GM12878 (cell line): ENCODE measurements around the gene GRM7. TPM values are rescaled to one million over a fixed set of nuclear protein-coding genes. Genes with fewer than 3 reads are reported as not detected.

Experiments used
- ATAC-seq: fragments of 200-7000 bp; cut with Tn5 transposase; 3 replicates; pipeline ENCODE4 v1.9.1; 2020; ENCODE audit warnings: mild to moderate bottlenecking, moderate library complexity
- BruUV-seq: library from RNA; stranded (reverse); fragments of 400-500 nt; replicated peaks from 2 replicates; lab custom pipeline; 2021; lab: Mats Ljungman, UMichigan
- CTCF ChIA-PET: fragments of 300-600 bp; sonication (Branson Sonifier 250); formaldehyde crosslinking; extraction: SDS; loops from one replicate; lab custom pipeline; 2021; ENCODE audit warnings: inconsistent platforms; lab: Yijun Ruan, JAX
- POLR2A ChIA-PET: fragments of 350-600 bp; formaldehyde crosslinking; extraction: SDS; loops from one replicate; lab custom pipeline; 2021; ENCODE audit warnings: inconsistent platforms; lab: Charles Lee
- RAD21 ChIA-PET: fragments of 300-600 bp; sonication (Branson Sonifier 250); formaldehyde crosslinking; loops from one replicate; lab custom pipeline; 2023; ENCODE audit warnings: antibody characterized with exemption; ENCODE audit not compliant: unreplicated experiment; lab: Charles Lee
- SMC1A ChIA-PET: fragments of 300-600 bp; sonication (Branson Sonifier 250); formaldehyde crosslinking; loops from one replicate; lab custom pipeline; 2023; ENCODE audit not compliant: unreplicated experiment, uncharacterized antibody; lab: Charles Lee
- DNase-seq: peaks from one replicate; pipeline ENCODE4 v3.0.0-alpha.2; 2011; ENCODE audit warnings: low read depth, low spot score
- FAIRE-seq: peaks from 3 replicates; lab custom pipeline; 2011; peaks lifted over from hg19 to GRCh38; lab: Jason Lieb, UNC
- H2AFZ ChIP-seq: 2 replicates; pipeline ENCODE4 v1.6.0; 2011; ENCODE audit warnings: low read depth, low read length, control low read depth; ENCODE audit not compliant: control insufficient read depth
- H3K27ac ChIP-seq: 2 replicates; pipeline ENCODE4 v1.5.1; 2011; ENCODE audit warnings: control low read depth; ENCODE audit not compliant: control insufficient read depth, insufficient read depth
- H3K27me3 ChIP-seq, 2 experiments: replicated peaks in 1 of 2; 2 replicates each; pipeline versions ENCODE4 v1.6.0 to v1.6.1; 2011; ENCODE audit warnings: low read length in 1 of 2; ENCODE audit not compliant: control insufficient read depth in 2 of 2, insufficient read depth in 2 of 2
- H3K36me3 ChIP-seq, 2 experiments: 2 replicates each; pipeline ENCODE4 v1.5.1; 2011; ENCODE audit warnings: low read length in 1 of 2; ENCODE audit not compliant: control insufficient read depth in 2 of 2, insufficient read depth in 2 of 2
- H3K4me1 ChIP-seq: 2 replicates; pipeline ENCODE4 v1.6.1; 2011; ENCODE audit warnings: mild to moderate bottlenecking, low read length, moderate library complexity, mixed read lengths; ENCODE audit not compliant: control insufficient read depth, insufficient read depth
- H3K4me2 ChIP-seq: 2 replicates; pipeline ENCODE4 v1.6.0; 2011; ENCODE audit warnings: control low read depth; ENCODE audit not compliant: control insufficient read depth, insufficient read depth
- H3K4me3 ChIP-seq: fragments of 200-600 bp; sonication (generic); 2 replicates; pipeline ENCODE4 v1.5.1; 2016
- H3K79me2 ChIP-seq: 2 replicates; pipeline ENCODE4 v1.6.0; 2011; ENCODE audit warnings: low read length; ENCODE audit not compliant: control insufficient read depth, insufficient read depth
- H3K9ac ChIP-seq: 2 replicates; pipeline ENCODE4 v1.8.0; 2011; ENCODE audit warnings: low read length, control low read depth, mixed read lengths; ENCODE audit not compliant: control insufficient read depth, insufficient read depth
- H3K9me3 ChIP-seq: replicated peaks from 3 replicates; pipeline ENCODE4 v1.5.1; 2011; ENCODE audit warnings: mild to moderate bottlenecking, low read length; ENCODE audit not compliant: control insufficient read depth, insufficient read depth
- H4K20me1 ChIP-seq: 2 replicates; pipeline ENCODE4 v1.6.0; 2011; ENCODE audit not compliant: control insufficient read depth, insufficient read depth
- FOS ChIP-seq: IDR thresholded peaks from 3 replicates; pipeline ENCODE4 v1.6.1; 2011; ENCODE audit warnings: borderline replicate concordance; ENCODE audit not compliant: insufficient read length; ENCODE audit errors: extremely low read depth
- FOXM1 ChIP-seq: IDR thresholded peaks from 2 replicates; pipeline ENCODE4 v1.6.1; 2012; ENCODE audit warnings: low read depth, mild to moderate bottlenecking, inconsistent platforms, low read length, moderate library complexity
- HDAC2 ChIP-seq: fragments of 200-600 bp; sonication (generic); IDR thresholded peaks from 2 replicates; pipeline ENCODE4 v1.6.1; 2017
- RAD51 ChIP-seq: fragments of 450-650 bp; IDR thresholded peaks from 2 replicates; pipeline ENCODE4 v1.6.1; 2016; ENCODE audit warnings: moderate library complexity, mild to moderate bottlenecking, inconsistent platforms
- RCOR1 ChIP-seq: conservative IDR thresholded peaks from 2 replicates; pipeline ENCODE4 v1.6.1; 2012; ENCODE audit warnings: low read depth, low read length, improper control_type of control experiment
- STAT1 ChIP-seq: fragments of 450-650 bp; conservative IDR thresholded peaks from 2 replicates; pipeline ENCODE4 v1.6.1; 2014; ENCODE audit warnings: antibody characterized with exemption, mild to moderate bottlenecking
- TCF3 ChIP-seq: IDR thresholded peaks from 2 replicates; pipeline ENCODE4 v1.6.1; 2012; ENCODE audit warnings: low read depth, mild to moderate bottlenecking, low read length, borderline replicate concordance; ENCODE audit not compliant: insufficient read depth
- USF1 ChIP-seq: IDR thresholded peaks from 2 replicates; pipeline ENCODE4 v1.6.1; 2011; ENCODE audit warnings: borderline replicate concordance, low read depth, mild to moderate bottlenecking, moderate library complexity, mixed read lengths, low read length; ENCODE audit not compliant: insufficient read depth; ENCODE audit errors: extremely low read length
- USF2 ChIP-seq: IDR thresholded peaks from 2 replicates; pipeline ENCODE4 v1.6.1; 2011; ENCODE audit warnings: low read depth, low read length, improper control_type of control experiment, borderline replicate concordance
- WGBS: methylation state at CpG from one replicate; pipeline ENCODE4 v1.1.6; 2016; ENCODE audit warnings: low lambda C conversion rate; ENCODE audit not compliant: insufficient replicate concordance, insufficient coverage; ENCODE audit errors: missing lambda C conversion rate; 5-methylcytosine and 5-hydroxymethylcytosine counted together
- in situ Hi-C: fragments of 300-500 bp; cut with MboI; formaldehyde crosslinking; loops from 9 replicates; pipeline ENCODE4 v1.14.3; 2018; ENCODE audit warnings: mixed read lengths
- intact Hi-C: fragments of 100-400 bp; cut with micrococcal nuclease; formaldehyde crosslinking; loops from one replicate; pipeline ENCODE4 v1.14.2; 2022; ENCODE audit not compliant: unreplicated experiment
- polyA plus RNA-seq, 11 experiments: library from polyadenylated mRNA; depleted of rRNA in 4 of 11; unstranded in 6 of 11; stranded (reverse) in 5 of 11; fragments of >200 nt; fragmentation: Nextera tagmentation in 4 of 11; fragmentation: Illumina TruSeq in 1 of 11; extraction: Ambion mirVana in 4 of 11; extraction: Trizol in 1 of 11; gene quantifications; 1 replicate in 1 of 11; 2 replicates in 10 of 11; pipeline versions ENCODE4 v1.2.1 to v1.2.3, GENCODE V29; 2011 to 2016; ENCODE audit warnings: inconsistent platforms in 2 of 11, missing spikeins in 2 of 11, low read depth in 1 of 11
- total RNA-seq, 4 experiments: library from RNA; depleted of rRNA in 3 of 4; stranded (reverse); fragments of >200 nt in 3 of 4; fragmentation: Illumina TruSeq in 1 of 4; extraction: Trizol in 1 of 4; gene quantifications; 2 replicates each; pipeline versions ENCODE4 v1.2.1 to v1.2.3, GENCODE V29; 2013 to 2021
- TF ChIP-seq, protein P1 (sequence below): fragments of 450-650 bp; IDR thresholded peaks from 2 replicates; pipeline ENCODE4 v1.6.1; 2017; ENCODE audit warnings: low read depth, mild to moderate bottlenecking, moderate library complexity

Gene GRM7
- total and polyA plus RNA-seq, 10 of the 15 experiments (the other 5 are each of a cell fraction or from before 2014, with no cell fraction given) = not detected

DNA sequence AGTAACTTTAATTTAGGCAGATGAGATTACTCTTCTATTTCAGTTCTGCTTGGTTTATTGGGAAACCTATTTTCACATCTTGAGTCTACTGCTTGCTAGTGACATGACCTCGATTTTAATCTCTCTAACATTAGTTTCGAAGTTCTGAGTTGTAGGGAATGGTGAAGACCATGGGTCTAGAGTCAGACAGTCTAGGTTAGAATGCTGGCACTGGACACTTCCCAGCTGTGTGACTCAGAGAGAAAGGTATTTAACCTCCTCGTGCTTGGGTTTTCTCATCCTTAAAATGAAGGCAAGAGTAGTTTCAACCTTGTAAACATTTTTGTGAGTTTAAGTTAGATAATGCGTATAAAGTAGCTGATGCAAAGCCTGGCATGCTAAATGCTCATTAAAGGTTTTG is 422.1 kb downstream of the GRM7 start:
- 23% methylated on average over 4 of the region's 4 CpGs for WGBS
- ChIA-PET CTCF (interaction anchor here (1.1 kb wide), 1 partner anchor 957 kb away, joined by 4 read pairs; no protein-coding TSS in a partner anchor), RAD21 (no interaction called here), POLR2A (no interaction called here), SMC1A (no interaction called here)
- no peak for DNase-seq
- no peaks in the 10 kb centered on the region for H3K27me3 ChIP-seq
- intact Hi-C loops = no loop called here
- no peaks in the 10 kb centered on the region for H3K36me3 ChIP-seq
- no peak overlapping the region for H3K9ac ChIP-seq
- no peak overlapping the region for H3K27ac ChIP-seq
- ATAC-seq = no peak
- H3K4me2 ChIP-seq = no peak overlapping the region
- no peaks in the 10 kb centered on the region for H3K4me1 ChIP-seq
- no peaks in the 10 kb centered on the region for H3K9me3 ChIP-seq
- in situ Hi-C loops = no loop called here
- no peaks in the 10 kb centered on the region for H3K79me2 ChIP-seq
- FAIRE-seq = no peak
- no peaks in the 10 kb centered on the region for H4K20me1 ChIP-seq
- H2AFZ ChIP-seq = no peak overlapping the region
- no peak overlapping the region for H3K4me3 ChIP-seq
- TF ChIP-seq USF1 (no peak), FOXM1 (no peak), RAD51 (no peak), RCOR1 (no peak), STAT1 (no peak), HDAC2 (no peak), TCF3 (no peak), FOS (no peak), USF2 (no peak)
- TF ChIP-seq, protein P1, sequence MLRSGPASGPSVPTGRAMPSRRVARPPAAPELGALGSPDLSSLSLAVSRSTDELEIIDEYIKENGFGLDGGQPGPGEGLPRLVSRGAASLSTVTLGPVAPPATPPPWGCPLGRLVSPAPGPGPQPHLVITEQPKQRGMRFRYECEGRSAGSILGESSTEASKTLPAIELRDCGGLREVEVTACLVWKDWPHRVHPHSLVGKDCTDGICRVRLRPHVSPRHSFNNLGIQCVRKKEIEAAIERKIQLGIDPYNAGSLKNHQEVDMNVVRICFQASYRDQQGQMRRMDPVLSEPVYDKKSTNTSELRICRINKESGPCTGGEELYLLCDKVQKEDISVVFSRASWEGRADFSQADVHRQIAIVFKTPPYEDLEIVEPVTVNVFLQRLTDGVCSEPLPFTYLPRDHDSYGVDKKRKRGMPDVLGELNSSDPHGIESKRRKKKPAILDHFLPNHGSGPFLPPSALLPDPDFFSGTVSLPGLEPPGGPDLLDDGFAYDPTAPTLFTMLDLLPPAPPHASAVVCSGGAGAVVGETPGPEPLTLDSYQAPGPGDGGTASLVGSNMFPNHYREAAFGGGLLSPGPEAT = no peak
- no TSS peak for BruUV-seq
